HepG2 (cell line): ENCODE results near the gene PDE4C. TPM values are rescaled to one million over a fixed set of nuclear protein-coding genes. Genes with fewer than 3 reads are reported as not detected.
A peak's percentile ranks its signal among the peaks of the same experiment; 100 is the strongest.

Experiments
- ARID2 ChIP-seq: sonication (generic); formaldehyde crosslinking; IDR thresholded peaks from 2 replicates; pipeline ENCODE4 v1.8.1; 2022; ENCODE audit warnings: mild to moderate bottlenecking, missing genetic modification reagents, borderline replicate concordance
- CAMTA2 ChIP-seq: sonication (generic); formaldehyde crosslinking; IDR thresholded peaks from 2 replicates; pipeline ENCODE4 v1.4.0; 2020; ENCODE audit warnings: mild to moderate bottlenecking, missing genetic modification reagents, borderline replicate concordance
- CBX1 ChIP-seq: IDR thresholded peaks from one replicate; pipeline ENCODE4 v1.6.1; 2016; ENCODE audit warnings: antibody characterized with exemption, low read depth
- RXRB ChIP-seq: IDR thresholded peaks from 2 replicates; pipeline ENCODE4 v1.6.1; 2016; ENCODE audit warnings: borderline replicate concordance, missing genetic modification reagents, missing compliant biosample characterization
- SAP130 ChIP-seq: IDR thresholded peaks from 2 replicates; pipeline ENCODE4 v1.6.1; 2016; ENCODE audit warnings: low read depth
- SP1 ChIP-seq, 2 experiments: fragments of 450-650 bp in 1 of 2; sonication (generic) in 1 of 2; formaldehyde crosslinking in 1 of 2; IDR thresholded peaks; 2 replicates each; pipeline versions ENCODE4 v1.4.0 to v1.6.1; 2016 to 2020; ENCODE audit warnings: missing genetic modification reagents in 1 of 2
- TAF15 ChIP-seq: fragments of 200-400 bp; formaldehyde crosslinking; IDR thresholded peaks from one replicate; pipeline ENCODE4 v1.6.1; 2018; ENCODE audit warnings: mild to moderate bottlenecking, low read depth, low read length; ENCODE audit not compliant: poor library complexity, severe bottlenecking
- YY1 ChIP-seq: IDR thresholded peaks from 2 replicates; pipeline ENCODE4 v1.6.1; 2011; ENCODE audit warnings: low read length, low read depth, moderate library complexity, mild to moderate bottlenecking; ENCODE audit not compliant: insufficient read depth, insufficient replicate concordance
- ZMYM3 ChIP-seq: sonication (generic); formaldehyde crosslinking; IDR thresholded peaks from 2 replicates; pipeline ENCODE4 v1.5.1; 2020; ENCODE audit warnings: mild to moderate bottlenecking, missing genetic modification reagents
- ZNF235 ChIP-seq: sonication (generic); formaldehyde crosslinking; IDR thresholded peaks from 2 replicates; pipeline ENCODE4 v1.8.1; 2023; ENCODE audit warnings: mild to moderate bottlenecking, missing genetic modification reagents, borderline replicate concordance
- ZNF337 ChIP-seq: sonication (generic); formaldehyde crosslinking; IDR thresholded peaks from 2 replicates; pipeline ENCODE4 v1.5.1; 2020; ENCODE audit warnings: missing genetic modification reagents, low read depth, mild to moderate bottlenecking, borderline replicate concordance
- ZNF652 ChIP-seq: IDR thresholded peaks from 2 replicates; pipeline ENCODE4 v1.6.1; 2016; ENCODE audit warnings: low read depth, borderline replicate concordance
- polyA plus RNA-seq, 8 experiments: library from polyadenylated mRNA; depleted of rRNA in 3 of 8; stranded (reverse) in 7 of 8; unstranded in 1 of 8; fragments of >200 nt; fragmentation: Illumina TruSeq in 4 of 8; extraction: Trizol in 4 of 8; gene quantifications; 2 replicates each; pipeline versions ENCODE4 v1.2.1 to v1.2.3, GENCODE V29; 2011 to 2016; ENCODE audit warnings: low read depth in 4 of 8, missing spikeins in 1 of 8, mixed read lengths in 1 of 8; ENCODE audit not compliant: insufficient read depth in 1 of 8
- total RNA-seq, 5 experiments: library from RNA; depleted of rRNA; stranded (reverse); fragments of >200 nt; fragmentation: Illumina TruSeq; extraction: Trizol; gene quantifications; 2 replicates each; pipeline ENCODE4 v1.2.3, GENCODE V29; 2016; ENCODE audit warnings: low read depth in 1 of 5
- TF ChIP-seq, protein P1 (sequence below): sonication (generic); formaldehyde crosslinking; IDR thresholded peaks from 2 replicates; pipeline ENCODE4 v1.5.0; 2020; ENCODE audit warnings: mild to moderate bottlenecking, missing genetic modification reagents, borderline replicate concordance
- TF ChIP-seq, protein P2 (sequence below), 2 experiments: sonication (generic) in 1 of 2; formaldehyde crosslinking in 1 of 2; IDR thresholded peaks; 2 replicates each; pipeline versions ENCODE4 v1.4.0 to v1.6.1; 2018 to 2020; ENCODE audit warnings: missing genetic modification reagents in 2 of 2, borderline replicate concordance in 1 of 2, low read depth in 1 of 2, mild to moderate bottlenecking in 1 of 2, missing biosample characterization in 1 of 2
- TF ChIP-seq, protein P3 (sequence below): sonication (generic); formaldehyde crosslinking; conservative IDR thresholded peaks from 2 replicates; pipeline ENCODE4 v1.4.0; 2020; ENCODE audit warnings: mild to moderate bottlenecking, missing genetic modification reagents, moderate library complexity

The PDE4C gene
- total and polyA plus RNA-seq, 2 of the 13 experiments (the other 11 are each of a cell fraction or from before 2014, with no cell fraction given) = 1.4 to 14.0 TPM

DNA sequence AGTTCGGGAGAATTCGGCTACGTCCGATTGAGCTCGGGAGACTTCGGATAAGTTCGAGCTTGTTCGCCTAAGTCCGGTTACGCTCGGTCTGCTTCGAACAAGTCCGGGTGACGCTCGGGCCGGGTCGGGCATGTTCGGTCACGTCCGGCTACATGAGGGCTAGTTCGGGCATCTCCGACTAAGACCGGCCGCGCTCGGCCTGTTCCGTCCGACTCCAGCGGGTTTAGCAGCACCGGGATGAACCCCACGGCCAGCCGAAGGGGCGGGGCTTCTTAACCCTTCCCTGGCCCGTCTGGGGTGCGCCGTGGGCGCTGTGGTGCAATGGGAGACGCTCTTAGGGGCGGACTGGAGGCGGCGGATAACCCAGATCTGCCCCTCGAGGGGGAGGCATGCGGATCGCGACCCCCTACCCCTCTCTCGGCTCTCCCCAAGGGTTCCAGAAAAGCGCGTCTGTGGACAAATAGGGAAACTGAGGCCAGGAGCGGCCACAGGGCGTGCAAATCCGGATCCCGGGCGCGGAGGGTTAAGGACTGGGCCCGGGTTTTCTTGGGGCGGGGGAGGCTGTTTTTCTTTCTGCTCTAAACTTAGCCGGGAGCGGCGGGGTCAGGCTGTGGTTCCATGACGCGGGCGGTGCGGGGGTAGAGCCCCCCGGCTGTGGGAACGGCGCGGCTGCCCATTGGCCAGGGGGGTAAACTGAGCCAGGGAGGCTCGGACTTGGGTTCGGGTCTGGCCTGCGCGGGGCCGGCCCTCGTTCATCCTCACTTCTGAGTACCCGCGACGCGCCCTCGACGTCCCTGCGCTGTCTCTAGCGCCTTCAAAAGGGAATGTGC lies 1.5 kb downstream of the PDE4C start (continued):
- TF ChIP-seq, protein P1, sequence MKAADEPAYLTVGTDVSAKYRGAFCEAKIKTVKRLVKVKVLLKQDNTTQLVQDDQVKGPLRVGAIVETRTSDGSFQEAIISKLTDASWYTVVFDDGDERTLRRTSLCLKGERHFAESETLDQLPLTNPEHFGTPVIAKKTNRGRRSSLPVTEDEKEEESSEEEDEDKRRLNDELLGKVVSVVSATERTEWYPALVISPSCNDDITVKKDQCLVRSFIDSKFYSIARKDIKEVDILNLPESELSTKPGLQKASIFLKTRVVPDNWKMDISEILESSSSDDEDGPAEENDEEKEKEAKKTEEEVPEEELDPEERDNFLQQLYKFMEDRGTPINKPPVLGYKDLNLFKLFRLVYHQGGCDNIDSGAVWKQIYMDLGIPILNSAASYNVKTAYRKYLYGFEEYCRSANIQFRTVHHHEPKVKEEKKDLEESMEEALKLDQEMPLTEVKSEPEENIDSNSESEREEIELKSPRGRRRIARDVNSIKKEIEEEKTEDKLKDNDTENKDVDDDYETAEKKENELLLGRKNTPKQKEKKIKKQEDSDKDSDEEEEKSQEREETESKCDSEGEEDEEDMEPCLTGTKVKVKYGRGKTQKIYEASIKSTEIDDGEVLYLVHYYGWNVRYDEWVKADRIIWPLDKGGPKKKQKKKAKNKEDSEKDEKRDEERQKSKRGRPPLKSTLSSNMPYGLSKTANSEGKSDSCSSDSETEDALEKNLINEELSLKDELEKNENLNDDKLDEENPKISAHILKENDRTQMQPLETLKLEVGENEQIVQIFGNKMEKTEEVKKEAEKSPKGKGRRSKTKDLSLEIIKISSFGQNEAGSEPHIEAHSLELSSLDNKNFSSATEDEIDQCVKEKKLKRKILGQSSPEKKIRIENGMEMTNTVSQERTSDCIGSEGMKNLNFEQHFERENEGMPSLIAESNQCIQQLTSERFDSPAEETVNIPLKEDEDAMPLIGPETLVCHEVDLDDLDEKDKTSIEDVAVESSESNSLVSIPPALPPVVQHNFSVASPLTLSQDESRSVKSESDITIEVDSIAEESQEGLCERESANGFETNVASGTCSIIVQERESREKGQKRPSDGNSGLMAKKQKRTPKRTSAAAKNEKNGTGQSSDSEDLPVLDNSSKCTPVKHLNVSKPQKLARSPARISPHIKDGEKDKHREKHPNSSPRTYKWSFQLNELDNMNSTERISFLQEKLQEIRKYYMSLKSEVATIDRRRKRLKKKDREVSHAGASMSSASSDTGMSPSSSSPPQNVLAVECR (CRISPR knock-in tag) = peak; percentile 51; the same call in 1 of the 2 replicates
- peak; percentile 24; the same call in 1 of the 2 replicates for TF ChIP-seq SAP130 (CRISPR knock-in tag)
- TF ChIP-seq, protein P2, sequence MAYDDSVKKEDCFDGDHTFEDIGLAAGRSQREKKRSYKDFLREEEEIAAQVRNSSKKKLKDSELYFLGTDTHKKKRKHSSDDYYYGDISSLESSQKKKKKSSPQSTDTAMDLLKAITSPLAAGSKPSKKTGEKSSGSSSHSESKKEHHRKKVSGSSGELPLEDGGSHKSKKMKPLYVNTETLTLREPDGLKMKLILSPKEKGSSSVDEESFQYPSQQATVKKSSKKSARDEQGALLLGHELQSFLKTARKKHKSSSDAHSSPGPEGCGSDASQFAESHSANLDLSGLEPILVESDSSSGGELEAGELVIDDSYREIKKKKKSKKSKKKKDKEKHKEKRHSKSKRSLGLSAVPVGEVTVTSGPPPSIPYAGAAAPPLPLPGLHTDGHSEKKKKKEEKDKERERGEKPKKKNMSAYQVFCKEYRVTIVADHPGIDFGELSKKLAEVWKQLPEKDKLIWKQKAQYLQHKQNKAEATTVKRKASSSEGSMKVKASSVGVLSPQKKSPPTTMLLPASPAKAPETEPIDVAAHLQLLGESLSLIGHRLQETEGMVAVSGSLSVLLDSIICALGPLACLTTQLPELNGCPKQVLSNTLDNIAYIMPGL (CRISPR knock-in tag; IDR thresholded peaks at IDR 0.05; ENCODE audit: borderline replicate concordance in 1 of 2, low read depth in 1 of 2) = 0 out of 4 replicates have a peak, but pooled peaks of 1 of the 2 experiments have one; percentile 12
- TF ChIP-seq ZNF235 = 0 out of 2 replicates have a peak, but pooled peaks have one; percentile 28
- TF ChIP-seq ZNF337 = 0 out of 2 replicates have a peak, but pooled peaks have one; percentile 1
- TF ChIP-seq ZMYM3 (CRISPR knock-in tag) = peak; percentile 68
- 0 out of 2 replicates have a peak, but pooled peaks have one; percentile 0 for TF ChIP-seq RXRB
- TF ChIP-seq CAMTA2 (CRISPR knock-in tag) = 0 out of 2 replicates have a peak, but pooled peaks have one; percentile 9
- TF ChIP-seq, protein P3, sequence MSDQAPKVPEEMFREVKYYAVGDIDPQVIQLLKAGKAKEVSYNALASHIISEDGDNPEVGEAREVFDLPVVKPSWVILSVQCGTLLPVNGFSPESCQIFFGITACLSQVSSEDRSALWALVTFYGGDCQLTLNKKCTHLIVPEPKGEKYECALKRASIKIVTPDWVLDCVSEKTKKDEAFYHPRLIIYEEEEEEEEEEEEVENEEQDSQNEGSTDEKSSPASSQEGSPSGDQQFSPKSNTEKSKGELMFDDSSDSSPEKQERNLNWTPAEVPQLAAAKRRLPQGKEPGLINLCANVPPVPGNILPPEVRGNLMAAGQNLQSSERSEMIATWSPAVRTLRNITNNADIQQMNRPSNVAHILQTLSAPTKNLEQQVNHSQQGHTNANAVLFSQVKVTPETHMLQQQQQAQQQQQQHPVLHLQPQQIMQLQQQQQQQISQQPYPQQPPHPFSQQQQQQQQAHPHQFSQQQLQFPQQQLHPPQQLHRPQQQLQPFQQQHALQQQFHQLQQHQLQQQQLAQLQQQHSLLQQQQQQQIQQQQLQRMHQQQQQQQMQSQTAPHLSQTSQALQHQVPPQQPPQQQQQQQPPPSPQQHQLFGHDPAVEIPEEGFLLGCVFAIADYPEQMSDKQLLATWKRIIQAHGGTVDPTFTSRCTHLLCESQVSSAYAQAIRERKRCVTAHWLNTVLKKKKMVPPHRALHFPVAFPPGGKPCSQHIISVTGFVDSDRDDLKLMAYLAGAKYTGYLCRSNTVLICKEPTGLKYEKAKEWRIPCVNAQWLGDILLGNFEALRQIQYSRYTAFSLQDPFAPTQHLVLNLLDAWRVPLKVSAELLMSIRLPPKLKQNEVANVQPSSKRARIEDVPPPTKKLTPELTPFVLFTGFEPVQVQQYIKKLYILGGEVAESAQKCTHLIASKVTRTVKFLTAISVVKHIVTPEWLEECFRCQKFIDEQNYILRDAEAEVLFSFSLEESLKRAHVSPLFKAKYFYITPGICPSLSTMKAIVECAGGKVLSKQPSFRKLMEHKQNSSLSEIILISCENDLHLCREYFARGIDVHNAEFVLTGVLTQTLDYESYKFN (CRISPR knock-in tag) = no peak; the same call in 1 of the 2 replicates
- no peak for TF ChIP-seq SP1 (IDR thresholded peaks at IDR 0.05)
- peak; percentile 56; the same call in 1 of the 2 replicates for TF ChIP-seq SP1 (CRISPR knock-in tag; IDR thresholded peaks at IDR 0.05)
- TF ChIP-seq YY1 = peak; percentile 18
- TF ChIP-seq CBX1 = peak; percentile 42
- TF ChIP-seq ARID2 = no peak
- peak; percentile 27 for TF ChIP-seq TAF15
- peak; percentile 98 for TF ChIP-seq ZNF652 (CRISPR knock-in tag)
